HG03354 (cell line): ENCODE data around the gene LCAT.
"Not testable (repeated sequence)": the region's sequence is repeated elsewhere in the genome, so short reads cannot be mapped to it uniquely, and the experiment has no call there.

Experiments
- ATAC-seq: cut with Tn5 transposase; IDR thresholded peaks from one replicate; pipeline ENCODE4 v1.9.1; 2021; ENCODE audit warnings: mild to moderate bottlenecking; ENCODE audit not compliant: unreplicated experiment, poor library complexity, severe bottlenecking

LCAT gene

GRCh38 chr16:67950335-67950843 lies 6.5 kb upstream of the LCAT start:
- ATAC-seq, result no peak

- no peak for ATAC-seq
Measured at GRCh38 chr16:67949645-67950044, 5.7 kb upstream of the LCAT start.

GRCh38 chr16:67948015-67948414 lies 4.1 kb upstream of the LCAT start:
- ATAC-seq, result no peak

- no peak for ATAC-seq
Measured at GRCh38 chr16:67946966-67947558, 3.1 kb upstream of the LCAT start.

- no peak for ATAC-seq
Measured at GRCh38 chr16:67946128-67946569, 2.2 kb upstream of the LCAT start.

- no peak for ATAC-seq
Measured at GRCh38 chr16:67945392-67945933, 1.5 kb upstream of the LCAT start.

- ATAC-seq, result no peak
Measured at GRCh38 chr16:67944690-67945391, 921 bp upstream of the LCAT start.

- ATAC-seq, result no peak
Measured at GRCh38 chr16:67943256-67943618, 683 bp downstream of the LCAT start.

GRCh38 chr16:67942510-67943255 lies 1.2 kb downstream of the LCAT start:
- ATAC-seq, result no peak

- peak; percentile 67 for ATAC-seq
Measured at GRCh38 chr16:67942200-67942509, 1.8 kb downstream of the LCAT start.

GRCh38 chr16:67941469-67942199 lies 2.3 kb downstream of the LCAT start:
- no peak for ATAC-seq

- no peak for ATAC-seq
Measured at GRCh38 chr16:67940446-67941089, 3.4 kb downstream of the LCAT start.

GRCh38 chr16:67939507-67940445 lies 4.1 kb downstream of the LCAT start:
- no peak for ATAC-seq

GRCh38 chr16:67937713-67938112 lies 6.2 kb downstream of the LCAT start:
- ATAC-seq, result not testable (repeated sequence)

GRCh38 chr16:67936880-67937605 lies 6.9 kb downstream of the LCAT start:
- ATAC-seq, result peak; percentile 73

- ATAC-seq, result peak; percentile 3
Measured at GRCh38 chr16:67936124-67936879, 7.6 kb downstream of the LCAT start, which contains the start of gene PSMB10. Gene PSMB10, minus strand, starts transcription at chr16:67936850. Its CDS starts 101 bp downstream, at chr16:67936749.
